GM19035 (cell line): ENCODE measurements around the gene ATG7.

ENCODE experiments used
- ATAC-seq: cut with Tn5 transposase; IDR thresholded peaks from one replicate; pipeline ENCODE4 v1.9.1; 2021; ENCODE audit not compliant: unreplicated experiment

The ATG7 gene

DNA sequence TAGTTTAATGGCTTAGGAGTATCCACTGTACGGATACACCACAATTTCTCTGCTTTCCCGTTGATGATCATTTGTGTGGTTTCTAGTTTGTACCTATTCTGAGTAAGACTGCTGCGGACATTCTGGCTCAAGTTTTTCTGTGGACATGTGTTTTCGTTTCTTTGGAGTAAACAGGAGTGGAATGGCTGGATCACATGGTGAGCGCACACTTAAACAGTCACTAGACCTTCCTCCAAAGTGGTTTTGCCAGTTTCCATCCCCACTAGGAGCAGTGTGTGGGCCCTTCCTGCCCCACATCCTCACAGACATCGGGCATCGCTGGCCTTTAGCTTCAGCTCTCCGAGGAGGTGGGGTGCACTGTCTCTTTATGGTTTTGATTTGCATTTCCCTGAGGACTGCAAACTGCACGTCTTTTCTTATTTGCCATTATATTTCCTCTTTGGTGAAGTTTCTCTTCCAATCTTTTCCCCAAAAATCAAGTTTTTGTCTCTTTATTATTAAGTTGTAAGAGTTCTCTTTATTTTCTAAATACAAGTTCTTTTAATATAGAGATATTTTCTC lies 277.5 kb downstream of the ATG7 start:
- no peak for ATAC-seq

DNA sequence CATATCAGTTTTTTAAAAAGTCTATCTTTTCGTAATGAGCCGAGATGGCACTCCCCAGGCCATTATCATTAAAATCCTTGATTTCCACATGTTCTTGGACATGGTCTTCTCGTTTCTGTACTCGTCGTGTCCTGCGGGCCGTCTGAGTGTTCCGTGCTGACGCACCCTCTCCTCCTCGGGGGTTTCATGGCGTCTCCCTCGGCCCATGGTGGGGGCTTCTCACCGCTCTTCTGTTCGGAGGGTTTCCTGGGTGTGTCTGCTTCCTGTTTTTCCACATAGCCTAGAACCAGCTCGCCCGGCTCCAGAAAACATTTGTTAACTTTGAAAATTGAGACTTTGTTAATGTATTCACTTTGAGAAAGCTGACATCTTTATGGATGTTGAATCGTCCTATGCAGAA lies 278.8 kb downstream of the ATG7 start:
- no peak for ATAC-seq

DNA sequence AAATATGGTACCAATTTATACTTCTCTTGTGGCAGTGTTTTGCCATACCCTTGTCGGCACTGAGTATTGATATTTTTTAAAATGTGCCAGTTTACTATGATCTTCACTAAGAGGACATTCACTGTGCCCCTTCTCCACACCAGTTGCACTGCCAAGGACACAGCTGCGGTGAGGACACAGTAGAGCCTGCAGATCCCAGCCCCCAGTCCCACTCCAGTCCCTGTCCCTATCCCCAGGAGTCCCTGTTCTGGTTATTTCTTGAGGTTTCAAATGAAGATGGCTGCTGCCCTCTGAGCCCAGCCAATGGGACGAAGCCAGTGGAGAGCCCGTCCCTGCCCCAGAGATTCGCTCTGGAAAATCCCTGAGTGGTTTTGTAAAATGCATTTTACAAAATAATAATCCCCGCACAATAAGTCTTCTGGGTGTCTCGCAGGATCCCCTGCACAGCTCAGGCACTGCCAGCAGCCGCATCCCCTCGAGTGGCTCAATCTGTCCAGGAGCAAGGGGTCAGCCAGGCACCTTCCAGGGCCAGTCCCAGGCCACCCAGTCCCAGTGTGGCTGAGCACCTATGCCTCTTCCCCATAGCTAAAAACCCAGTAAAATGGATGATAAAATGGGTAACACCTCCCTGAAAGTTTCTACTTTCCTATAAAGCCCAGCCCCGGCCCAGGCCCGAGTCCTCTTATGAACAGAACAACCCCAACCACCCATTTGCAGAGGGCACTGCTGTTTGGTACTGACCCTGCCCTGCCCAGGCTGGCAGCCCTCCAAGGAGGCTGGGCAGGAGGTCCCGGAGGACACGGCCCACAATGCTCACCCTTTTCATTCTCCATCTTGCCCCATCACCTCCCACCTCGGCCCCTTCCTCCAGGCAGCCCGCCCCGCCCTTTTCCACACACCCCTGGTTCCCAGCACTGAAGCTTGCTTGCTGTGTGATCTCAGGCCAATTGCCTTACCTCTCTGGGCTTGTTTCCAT lies 280.4 kb downstream of the ATG7 start:
- no peak for ATAC-seq

DNA sequence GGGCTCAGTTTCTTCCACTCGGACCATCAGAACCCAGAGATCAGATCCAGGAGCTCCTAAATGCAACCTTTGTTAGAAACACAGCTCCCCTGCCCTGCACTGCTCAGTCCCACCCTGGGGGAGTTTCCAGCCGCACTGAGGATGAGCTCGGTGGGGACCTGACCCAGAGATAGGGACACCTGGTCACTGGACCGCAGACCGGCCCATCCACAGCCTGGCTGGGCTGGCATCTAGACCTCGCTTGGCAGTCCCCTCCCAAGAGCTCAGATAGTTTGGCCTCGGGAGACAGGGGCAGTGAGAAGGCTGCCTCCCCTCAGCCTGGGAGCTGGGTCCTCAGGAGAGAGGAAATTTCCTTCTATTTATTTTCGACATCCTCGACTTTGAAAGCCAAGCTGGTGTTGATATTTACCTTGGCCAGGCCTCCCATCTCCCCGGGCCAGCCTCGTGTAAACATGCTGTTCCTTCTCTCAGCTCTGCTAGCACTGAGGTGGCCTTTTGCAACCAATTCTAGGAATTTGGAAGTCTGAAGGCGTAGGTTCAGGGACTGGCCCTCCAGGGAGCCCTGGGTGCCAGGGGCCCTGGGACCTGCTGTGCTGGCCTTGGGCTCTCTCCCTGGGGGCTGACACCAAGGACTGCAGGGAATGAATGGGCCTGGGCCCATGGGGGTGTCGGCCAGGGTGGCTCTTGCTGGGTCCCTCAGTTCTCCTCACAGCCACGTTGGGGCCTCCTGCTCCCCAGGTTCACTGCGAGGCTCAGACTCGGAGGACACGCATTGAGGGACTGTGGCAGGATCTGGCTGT lies 281.4 kb downstream of the ATG7 start:
- no peak for ATAC-seq

DNA sequence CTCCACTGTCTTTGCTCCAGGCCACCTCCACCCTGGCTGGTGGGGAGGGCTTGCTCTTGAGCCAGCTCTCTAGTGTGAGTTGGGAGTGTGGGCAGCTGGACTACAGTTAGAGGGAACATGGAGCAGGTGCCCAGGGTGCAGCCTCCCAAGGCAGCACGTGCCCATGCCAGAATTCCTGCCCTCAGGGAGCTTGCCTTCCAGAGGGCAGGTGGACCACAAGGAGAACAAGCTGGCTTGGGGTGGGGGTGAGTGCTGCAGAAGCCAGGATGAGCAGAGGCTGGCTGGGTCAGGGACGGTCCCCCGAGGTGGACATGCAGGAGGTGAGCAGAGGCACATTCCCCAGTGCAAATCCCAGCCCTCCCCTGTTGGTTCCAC lies 282.0 kb downstream of the ATG7 start:
- no peak for ATAC-seq

DNA sequence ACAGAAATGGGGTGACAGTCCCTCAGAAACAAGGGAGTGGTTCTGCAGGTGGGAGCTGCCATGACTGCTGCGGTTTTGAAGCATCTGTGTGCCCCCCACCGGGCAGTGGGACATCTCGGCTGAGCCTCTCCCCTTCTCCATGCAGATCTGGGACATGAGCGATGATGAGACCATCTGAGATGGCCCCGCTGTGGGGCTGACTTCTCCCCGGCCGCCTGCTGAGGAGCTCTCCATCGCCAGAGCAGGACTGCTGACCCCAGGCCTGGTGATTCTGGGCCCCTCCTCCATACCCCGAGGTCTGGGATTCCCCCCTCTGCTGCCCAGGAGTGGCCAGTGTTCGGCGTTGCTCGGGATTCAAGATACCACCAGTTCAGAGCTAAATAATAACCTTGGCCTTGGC lies 282.5 kb downstream of the ATG7 start:
- ATAC-seq = no peak

DNA sequence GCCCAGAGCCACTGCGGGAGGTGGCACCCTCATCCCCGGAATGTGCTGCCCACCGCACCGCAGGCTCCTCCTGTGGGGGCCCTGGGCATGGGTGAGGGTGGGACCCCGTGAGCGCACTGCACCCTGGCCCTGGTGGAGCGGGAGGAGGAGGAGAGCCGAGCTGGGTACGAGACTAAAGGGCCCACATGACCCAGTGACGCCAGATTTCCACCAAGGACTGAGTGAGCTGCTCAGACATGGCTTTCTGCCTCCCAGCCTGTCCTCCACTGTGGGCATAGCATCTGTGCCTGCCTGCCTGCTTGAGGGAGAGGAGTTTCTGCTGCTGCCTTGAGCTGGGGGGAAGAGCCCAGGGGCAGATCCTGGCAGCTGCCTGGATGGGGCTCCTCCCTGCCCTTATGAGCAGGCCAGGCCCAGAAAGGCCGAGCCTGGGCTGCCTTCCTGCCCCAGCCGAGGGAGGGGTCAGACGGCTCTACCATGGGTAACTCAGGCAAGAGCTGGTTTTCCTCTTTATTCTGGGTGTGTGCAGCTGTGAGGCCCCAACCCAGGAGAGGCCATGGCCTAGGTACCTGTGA lies 283.1 kb downstream of the ATG7 start:
- no peak for ATAC-seq

DNA sequence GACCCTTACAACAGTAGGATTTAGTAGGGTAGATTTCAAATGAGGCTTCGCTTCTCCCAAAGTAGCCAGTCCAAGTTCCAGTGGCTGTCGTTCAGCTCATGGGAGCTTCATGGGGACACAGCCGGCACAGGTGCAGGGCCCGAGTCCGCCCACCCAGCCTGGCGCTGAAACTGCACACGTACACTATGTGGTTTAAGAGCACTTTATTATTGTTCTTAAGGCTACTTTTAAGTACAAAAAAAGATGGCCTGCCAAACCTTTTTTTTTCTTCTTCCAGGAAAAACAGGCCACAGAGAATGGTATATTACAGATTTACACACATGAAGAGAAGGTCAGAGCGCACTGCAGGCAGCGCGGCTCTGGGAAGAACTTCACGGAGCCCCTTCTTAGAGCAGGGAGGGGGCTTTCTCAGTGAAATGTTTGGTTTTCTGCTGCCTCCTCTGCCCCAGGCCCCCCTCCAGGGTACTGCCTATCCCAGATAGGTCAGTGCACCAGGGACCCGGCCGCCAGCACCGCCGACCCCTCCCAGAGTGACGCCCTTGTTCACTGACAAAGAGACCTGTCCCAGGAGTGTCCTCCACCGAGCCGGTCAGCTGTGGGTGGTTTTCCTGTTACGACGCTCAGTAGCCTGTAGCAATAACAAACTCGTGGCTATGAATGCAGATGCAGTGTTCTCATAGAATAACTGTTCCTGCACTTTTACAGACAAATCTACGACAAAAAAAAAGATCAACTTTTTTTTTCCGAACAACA lies 283.9 kb downstream of the ATG7 start:
- ATAC-seq = no peak

DNA sequence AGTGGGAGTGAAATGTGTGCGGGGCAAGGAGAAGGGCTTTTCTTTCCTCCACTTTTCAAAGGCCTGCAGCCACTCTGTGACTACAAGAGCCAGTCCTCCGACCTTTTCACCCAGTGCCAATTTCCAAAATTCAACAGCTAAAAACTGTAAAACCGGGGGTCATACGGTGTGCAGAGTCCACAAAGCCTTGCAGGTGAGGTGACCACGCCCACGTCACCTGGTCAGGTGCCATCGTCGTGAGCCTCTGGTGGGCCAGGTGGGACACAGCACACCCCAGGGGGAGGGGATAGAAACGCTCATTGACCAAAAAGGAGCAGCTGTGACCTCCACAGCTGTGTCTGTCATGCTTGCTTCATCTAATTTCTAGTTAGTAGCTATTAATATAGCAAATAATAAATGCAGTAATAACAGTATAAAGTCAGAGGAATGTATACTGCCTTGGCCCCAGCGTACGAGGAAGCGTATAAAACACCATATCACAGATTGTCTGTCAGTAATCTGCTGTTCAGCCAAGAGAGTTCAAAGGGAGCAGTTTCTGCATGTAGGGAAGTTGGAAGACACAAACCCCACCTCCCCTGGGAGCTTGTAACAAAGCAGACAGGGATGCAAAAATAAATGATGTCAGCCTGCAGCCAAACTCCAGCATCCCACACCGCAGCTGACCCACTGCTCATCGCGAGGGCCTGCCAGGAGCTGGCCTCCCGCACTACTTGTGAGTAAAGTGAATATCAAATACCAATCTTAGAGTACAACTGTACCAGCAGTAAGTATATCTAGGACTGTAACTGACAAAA lies 284.9 kb downstream of the ATG7 start:
- ATAC-seq = no peak

DNA sequence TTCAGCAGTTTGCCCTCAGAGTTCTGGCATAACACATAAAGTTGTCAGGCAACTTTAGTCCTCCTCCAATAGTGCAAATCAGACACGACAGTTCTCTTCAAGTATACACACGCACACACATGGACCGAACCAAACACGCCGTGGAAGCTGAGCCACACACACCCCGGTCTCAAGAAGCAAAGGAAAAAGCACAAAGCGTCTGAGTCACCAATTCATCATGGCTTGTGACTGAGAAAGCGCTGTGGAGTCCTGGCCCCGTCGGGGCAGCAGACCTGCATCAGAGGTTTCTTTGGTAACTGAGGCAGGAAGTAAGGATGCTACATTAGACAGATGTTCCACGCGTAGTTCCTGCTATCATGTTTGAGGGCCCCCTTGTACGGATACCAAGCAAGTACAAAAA lies 285.8 kb downstream of the ATG7 start:
- ATAC-seq = no peak

DNA sequence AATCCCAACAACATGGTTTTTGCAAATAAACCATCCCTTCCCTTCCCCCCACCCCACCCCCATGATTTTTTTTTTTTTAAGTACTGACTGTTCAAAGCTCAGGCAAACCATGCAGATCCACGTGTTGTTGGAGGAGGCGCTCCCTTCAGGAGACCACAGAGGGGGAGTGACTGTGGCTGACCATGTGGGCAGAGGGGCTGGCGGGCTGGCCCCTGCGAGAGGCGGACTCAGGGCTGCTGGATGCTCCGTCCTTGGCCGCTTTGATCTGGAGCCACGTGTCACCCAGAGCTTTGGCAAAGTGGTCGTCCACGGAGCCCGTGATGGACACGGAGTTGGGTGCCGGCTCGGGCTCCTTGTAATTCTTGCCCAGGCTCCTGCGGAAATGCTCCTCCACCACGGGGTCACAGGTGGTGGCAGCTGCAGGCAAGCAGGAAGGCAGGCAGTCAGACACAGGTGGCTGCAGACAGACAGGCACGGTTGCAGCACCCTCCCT lies 286.3 kb downstream of the ATG7 start:
- no peak for ATAC-seq

DNA sequence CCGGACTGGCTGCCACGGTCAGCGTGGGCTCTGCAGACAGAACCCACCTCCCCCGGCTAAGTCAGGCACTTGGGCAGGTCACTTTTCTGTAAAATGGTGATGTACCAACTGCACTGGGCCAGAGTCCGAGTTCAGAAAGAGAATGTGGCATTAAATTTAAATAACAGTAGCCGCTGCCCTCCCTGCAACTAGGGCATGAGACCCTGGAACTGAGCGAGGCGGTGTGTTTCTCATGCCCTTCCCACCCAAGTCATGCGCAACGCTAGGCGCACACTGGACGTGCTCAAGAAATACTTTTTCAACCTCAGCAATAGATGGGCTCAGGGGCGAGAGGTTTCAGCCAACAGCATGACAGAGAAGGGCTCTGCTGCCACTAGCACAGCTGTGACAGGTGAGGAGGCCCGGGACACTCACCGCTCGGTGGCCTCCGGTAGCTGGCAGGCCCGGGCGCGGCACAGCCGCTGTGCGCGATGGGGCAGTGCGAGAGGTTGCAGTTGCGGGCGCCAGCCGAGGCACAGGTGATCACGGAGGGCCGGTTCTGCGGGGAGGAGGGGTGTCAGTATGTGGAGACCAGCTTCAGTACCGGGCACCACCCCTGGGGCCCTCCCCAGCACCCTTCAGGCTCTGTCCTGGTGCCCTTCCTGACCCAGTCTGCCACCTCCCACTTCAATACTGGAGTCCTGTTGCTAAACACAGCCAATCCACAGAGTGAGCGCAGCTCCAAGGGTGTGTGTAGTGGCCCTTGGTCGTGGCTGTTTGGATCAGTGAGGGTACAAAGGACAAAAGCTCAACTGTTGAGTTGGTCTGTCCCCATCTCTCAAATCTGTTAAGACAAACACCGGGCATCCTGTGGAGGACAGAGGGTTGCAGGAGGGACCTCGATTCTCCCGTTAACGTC lies 287.0 kb downstream of the ATG7 start:
- no peak for ATAC-seq

DNA sequence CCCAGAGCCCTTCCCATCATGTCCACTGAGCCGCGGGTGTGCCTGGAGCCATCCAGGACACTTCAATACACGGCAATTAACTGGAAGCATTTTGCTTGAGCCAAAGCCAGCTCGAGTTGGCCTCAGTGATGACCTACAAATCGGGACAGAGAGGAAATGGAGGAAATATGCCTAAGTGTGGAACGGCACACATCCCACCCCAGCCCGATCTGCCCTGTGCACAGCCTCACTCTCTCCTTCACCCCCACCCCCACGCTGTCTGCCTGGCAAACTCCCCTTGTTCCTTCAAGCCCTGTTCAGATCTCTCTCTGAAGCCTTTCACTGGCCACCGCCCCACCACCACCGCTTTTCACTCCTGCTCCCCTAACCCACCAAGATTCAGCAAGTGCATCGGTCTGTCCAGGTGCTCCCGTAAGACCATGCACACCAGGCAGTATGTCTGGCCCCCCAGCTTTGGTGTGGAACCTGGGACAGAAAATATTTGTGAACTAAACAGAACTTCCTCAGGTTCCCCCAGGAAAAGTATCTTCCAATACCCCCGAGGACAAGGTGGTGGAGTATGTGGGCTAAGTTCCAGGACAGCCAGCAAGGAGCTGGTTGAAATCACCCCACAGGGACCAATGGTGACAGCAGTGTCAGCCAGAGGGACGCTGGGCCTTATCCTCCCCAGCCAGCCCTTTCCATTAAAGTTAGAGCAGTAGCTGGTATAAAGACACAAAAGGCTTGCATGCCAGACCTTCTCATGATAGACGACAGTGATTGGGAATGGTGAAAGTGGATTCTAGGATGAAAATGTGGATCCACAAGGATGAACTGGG lies 287.8 kb downstream of the ATG7 start:
- no peak for ATAC-seq

DNA sequence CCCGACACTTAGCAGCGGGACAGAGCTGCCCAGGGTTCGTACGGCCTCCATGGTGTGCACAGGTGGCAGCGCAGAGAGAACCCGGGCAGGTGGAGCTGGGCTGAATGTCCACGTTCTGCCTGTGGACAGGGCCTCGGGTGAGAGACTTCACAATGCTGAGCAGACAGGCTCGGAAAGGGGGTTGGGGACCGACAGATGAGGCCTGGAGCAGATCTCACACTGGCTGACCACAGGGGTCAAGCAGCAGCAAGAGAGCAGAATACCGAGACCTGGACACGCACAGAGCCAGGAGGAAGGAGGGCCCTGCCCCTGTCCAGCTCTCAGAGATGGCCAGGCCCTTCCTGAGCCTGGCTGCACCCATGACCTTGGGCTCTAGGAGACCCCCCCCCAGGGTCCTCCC lies 288.5 kb downstream of the ATG7 start:
- no peak for ATAC-seq

DNA sequence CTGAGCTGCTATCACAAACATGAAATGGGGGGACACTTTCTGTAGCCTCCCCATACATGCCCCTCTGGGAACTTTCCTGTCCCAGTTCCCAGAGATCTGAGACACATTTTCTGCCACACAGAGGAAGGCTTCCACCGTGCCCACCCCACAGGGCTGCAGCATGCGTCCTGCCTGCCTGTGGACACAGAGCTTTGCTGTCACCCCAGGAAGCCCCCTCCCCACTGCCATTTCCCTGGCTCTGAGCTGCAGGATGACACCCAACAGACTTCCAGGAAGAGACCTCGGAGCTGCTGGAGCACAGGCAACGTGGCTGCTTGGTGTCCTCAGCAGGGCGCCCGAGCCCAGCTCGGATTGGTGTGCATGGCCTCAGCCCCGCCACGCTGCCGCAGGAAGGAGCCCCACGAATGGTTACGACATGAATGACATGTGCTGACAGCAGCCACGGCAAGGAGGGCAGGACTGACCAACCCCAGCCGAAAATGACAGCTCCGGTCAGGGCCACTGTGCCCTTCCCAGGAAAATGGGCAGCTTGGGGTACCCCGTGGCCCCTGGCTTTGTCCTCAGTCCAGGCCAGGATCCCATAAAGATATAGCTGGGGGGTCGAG lies 290.2 kb downstream of the ATG7 start:
- no peak for ATAC-seq

DNA sequence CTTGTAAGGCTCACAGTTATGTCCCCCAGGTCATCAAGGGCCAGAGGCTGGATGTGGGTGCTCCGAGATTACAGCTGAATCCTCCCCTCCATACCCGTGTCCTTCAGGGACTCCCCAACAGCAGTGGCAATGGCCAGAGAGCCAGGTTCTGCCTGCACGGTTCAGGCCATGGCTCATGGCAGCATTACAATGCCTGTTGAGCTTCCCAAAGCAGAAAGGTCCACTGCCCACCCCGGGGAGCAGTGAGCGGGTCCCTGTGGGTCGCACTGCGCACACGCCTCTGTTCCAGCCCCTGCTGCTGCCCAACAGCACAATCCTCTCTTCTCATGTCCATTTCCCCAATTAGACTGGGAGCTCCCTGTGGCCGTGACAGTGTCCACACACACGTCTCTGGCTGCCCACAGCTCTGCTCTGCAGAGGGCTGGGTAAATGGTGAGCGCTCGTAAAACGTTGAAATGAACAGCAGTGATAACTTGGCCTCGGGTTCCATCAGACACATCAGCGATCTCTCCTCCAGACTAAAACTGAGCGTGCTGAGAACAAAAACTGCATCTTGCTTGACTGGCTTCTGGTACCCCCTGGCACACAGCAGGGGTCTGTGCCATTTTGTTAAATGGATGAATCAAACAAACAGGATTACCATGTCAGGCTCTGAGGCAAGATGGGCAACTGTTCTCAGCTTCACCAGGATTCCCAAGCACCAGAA lies 291.1 kb downstream of the ATG7 start:
- ATAC-seq = no peak

DNA sequence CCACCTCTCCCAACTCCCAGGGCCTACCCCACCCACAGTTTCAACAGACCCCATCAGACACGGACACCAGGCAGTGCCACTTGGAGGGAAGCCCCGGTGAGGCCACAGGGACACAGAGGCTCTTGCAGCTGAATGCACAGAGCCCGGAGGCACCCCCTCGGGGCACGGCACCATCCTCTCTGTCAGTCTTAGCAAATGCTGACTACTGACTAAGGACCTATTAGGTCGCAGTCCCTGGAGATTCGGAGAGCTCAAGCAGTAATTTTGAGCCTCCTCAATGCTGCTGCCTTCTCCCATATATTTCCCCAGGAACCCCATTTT lies 291.6 kb downstream of the ATG7 start:
- ATAC-seq = no peak
